HG03460 (cell line): ENCODE results near the gene THBS2.
"Not testable (repeated sequence)": the region's sequence is repeated elsewhere in the genome, so short reads cannot be mapped to it uniquely, and the experiment has no call there.

Experiments used
- ATAC-seq: cut with Tn5 transposase; IDR thresholded peaks from one replicate; pipeline ENCODE4 v1.9.1; 2021; ENCODE audit not compliant: unreplicated experiment

THBS2 gene

DNA sequence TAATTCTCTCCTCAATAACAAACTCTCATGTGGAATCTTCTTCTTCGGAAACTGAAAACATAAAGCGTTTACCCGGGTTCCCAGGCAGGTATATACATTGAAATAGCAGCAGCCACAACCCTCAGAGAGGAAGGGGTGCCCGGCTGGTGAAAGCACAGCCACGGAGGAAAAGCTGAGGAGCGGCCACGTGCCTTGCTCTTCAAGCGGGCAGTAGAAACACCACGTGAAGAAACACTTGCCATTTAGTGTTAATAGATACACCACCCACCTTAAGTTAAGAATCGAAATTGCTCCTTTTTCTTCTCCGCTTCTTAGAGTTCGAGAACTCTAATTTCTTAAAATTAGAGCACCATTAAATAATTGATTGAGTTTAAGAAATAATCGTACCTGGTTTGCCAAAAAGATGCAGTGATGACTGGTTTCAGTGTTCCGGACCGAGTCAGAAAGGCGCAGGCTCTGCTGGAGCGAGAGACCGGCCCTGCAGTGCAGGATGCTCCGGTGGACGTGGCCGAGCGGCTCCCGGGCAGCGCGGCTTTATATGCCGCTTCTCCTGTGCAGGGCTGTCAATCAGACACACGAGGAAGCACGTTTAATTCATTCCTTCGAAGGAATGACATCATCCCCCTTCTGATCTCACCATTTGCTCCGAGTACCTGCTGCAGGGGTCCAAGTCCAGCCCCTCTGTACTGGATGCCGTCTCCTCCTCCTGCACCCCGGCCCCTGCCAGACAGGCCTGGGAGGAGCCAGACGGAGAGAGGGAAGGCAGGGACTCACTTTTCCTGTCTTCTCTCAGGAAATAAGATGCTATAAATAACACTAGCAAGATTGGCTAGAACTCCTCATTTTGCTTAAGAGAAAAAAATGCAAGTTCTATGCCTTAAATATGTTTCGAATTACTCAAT is at the start of gene THBS2:
THBS2 (minus strand) TSS at position 510 of the 902 bp plus-strand sequence. CDS start 3,062 bp downstream, outside the sequence.
- ATAC-seq = no peak

DNA sequence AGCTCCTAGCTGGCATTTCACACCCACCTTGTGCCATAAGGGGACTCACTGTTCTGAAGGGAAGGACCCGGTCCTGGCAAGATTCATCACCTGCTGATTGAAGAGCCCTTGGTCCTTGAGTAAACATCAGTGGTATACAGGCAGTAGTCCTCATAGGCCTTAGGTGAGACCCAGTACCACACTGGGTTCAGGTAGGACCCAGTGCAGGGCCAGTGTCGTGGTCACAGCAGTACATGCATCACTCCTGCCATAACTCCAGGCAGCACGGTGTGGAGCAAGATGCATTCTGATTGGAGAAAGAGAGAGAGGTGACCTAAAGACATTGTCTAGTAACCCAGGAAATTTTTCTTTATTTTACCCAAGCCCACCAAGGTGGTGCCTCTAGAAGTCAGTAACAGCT is 49.1 kb upstream of the THBS2 start:
- ATAC-seq = no peak

GRCh38 chr6:169302255-169302654 is 48.6 kb upstream of the THBS2 start:
- no peak for ATAC-seq

- ATAC-seq = no peak
Observed at GRCh38 chr6:169300916-169301315, 47.3 kb upstream of the THBS2 start.

DNA sequence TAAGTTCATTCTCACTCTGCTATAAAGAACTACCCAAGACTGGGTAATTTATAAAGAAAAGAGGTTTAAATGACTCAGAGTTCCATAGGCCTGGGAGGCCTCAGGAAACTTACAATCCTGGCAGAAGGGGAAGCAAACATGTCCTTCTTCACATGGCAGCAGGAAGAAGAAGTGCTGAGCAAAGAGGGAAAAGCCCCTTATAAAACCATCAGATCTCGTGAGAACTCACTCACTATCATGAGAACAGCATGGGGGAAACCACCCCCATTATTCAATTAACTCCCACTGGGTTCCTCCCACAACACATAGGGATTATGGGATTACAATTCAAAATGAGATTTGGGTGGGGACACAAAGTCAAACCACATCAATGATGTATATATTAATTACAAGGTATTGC is 45.0 kb upstream of the THBS2 start:
- not testable (repeated sequence) for ATAC-seq

GRCh38 chr6:169296622-169297021 is 43.0 kb upstream of the THBS2 start:
- no peak for ATAC-seq

DNA sequence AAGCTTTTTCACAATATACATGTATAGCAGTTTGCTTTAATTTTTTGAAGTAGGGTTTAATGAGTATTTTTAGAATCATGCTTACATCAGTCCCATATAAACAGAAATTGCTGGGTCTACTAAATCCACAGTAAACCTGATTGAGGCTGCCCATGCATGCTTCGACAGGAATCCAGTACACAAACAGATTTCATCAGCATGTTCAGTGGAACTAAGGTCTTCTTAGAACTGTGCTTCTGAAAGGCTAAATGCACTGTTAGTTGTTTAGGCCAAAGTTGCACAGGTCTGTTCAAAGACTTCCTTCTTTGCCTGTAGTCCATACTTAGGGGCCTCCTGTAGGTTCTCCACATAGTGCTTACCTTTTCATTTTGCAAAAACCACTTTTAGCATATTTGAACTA is 42.5 kb upstream of the THBS2 start:
- ATAC-seq = no peak

DNA sequence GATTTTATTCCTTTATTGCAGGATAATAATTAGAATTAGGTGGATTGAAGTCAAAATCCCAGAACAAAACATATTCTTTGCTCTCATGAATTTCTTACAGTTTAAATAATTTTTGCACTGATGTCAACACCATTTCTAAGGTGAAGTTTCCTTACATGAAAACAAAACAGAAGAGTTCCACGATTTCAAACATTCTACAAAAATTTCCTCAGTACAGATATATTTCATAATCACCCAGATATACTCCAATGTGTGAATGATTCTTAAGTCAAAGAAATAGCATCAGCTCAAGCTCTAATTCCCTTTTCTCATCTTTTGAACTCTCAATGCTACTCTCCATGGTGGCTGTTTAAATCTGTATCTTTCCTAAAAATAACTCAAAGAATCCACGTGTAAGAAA is 39.5 kb upstream of the THBS2 start:
- ATAC-seq = no peak

DNA sequence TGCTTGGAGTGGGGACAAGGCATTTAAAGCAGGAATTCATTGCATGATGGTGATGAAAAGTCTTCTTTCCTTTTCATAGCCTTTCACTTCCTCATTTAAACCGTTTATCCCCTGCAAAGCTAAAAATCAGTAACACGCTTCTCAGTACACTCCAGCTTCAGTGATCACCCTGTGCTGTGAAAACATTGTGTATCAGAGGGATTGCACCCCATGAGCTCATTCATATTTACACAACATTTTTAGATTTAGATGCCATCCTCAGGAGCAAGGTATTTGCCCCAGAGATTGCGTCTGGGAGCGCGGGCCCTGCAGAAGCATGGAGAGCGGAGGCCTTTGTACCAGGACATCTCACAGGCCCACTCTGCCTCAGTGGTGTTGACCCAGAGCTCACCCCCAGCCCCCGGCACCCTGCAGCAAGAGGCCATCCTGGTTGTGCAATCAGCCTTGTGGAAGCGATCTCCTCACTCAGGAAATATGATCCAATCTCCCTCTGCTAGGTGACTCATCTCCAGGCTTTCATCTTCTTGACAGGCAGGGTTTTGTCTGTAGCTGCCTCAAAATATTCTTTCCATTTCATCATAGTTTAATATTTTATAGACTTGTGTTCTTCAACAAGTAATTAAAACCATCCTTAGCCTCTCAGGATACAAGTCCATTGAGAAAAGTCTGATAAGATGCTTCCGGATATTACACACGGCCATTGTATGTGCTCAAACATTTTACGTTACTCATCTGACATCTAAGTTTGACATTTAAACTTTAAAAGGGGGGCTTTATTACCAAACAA is 38.9 kb upstream of the THBS2 start:
- ATAC-seq = no peak

- ATAC-seq = no peak
Observed at GRCh38 chr6:169291646-169292337, 38.1 kb upstream of the THBS2 start.

DNA sequence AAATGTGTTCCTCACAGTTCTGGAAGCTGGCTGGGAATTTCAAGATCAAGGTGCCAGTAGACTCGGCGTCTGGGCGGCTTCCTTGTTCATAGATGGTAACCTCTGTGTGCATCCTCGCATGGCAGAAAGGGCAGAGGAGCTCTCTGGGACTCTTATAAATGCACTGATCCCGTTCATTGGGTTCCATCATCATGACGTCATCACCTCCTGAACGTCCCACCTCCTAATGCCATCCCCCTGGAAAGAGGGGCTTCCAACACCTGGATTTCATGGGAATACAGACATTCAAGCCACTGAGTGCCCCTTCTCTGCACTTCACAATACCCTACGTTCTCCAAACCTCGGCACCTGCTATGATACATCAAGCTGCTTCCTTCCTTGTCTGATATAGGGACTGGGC is 37.5 kb upstream of the THBS2 start:
- ATAC-seq = no peak

DNA sequence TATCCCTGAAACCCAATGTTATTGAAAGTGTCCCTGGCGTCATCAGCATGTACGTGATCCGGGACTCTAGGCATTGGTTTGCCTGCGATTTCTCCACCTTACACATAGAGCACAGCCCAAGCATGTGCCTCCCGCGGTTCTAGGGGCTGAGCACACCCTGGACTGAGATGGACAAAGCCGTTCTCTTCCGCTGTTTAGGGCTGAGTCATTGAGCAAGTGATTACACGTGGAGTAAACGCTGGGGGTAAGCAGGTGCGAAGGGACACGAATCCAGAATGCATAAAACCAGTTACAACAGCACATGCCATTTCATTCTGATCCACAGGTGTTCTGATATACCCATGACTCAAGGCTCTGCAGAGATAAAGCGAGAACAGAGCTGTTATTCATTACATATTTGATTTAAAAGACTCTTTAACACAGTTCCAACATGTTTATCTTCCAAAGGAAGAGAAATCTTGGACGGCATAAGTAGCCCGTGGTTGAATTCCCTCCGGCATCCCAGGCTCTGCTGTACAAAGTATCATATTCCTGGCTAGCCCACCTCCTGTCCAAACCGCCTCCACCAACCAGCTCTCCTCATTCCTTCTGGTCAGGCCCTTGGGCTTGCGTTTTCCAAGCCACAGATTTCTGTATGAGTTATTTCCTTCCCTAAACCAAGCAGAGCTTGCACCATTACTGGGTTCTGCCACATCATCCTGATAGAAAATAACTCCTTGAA is 36.1 kb upstream of the THBS2 start:
- no peak for ATAC-seq

DNA sequence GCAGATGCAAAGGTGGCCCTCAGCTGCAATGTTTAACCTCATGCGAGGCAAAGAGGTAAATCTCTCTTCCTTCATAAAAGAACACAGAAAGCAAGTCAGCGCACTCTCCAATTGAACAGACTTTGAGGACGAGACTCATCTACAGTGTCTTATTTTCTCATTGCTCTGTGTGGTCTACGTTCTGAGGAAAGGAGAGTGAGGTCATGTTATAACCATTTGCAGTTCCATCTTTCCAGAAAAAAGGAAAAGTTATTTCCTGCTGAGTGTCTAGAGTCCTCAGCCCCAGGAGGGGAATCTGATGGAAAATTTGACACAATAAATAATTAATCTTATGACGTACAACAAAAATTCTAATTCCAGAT is 35.6 kb upstream of the THBS2 start:
- ATAC-seq = no peak

DNA sequence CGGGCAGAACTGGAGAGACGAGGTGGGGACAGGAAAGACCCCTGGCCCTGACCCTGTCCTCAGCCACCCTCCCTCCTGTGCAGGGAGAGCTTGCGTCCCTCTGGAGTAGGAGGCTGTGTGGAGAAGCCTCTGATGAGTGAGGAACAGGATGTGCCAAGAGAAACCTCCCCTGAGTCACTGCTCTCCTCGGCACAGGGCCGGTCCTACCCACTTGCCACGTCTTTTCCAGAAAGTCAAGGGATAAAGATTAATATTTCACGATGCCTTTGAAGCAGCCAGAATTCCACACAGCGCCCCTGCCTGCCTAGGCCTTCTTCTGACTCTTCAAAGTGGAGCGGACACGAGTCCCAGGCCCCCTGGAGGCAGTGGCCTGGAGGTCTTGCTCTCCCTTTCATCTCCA is 34.9 kb upstream of the THBS2 start:
- ATAC-seq = no peak

GRCh38 chr6:169287675-169288074 is 34.0 kb upstream of the THBS2 start:
- ATAC-seq = no peak

GRCh38 chr6:169286961-169287360 is 33.3 kb upstream of the THBS2 start:
- ATAC-seq = no peak

- no peak for ATAC-seq
Observed at GRCh38 chr6:169285165-169285564, 31.5 kb upstream of the THBS2 start.

- ATAC-seq = no peak
Observed at GRCh38 chr6:169283924-169284323, 30.3 kb upstream of the THBS2 start.

GRCh38 chr6:169282043-169282442 is 28.4 kb upstream of the THBS2 start:
- no peak for ATAC-seq

- no peak for ATAC-seq
Observed at GRCh38 chr6:169277619-169278018, 24.0 kb upstream of the THBS2 start.

GRCh38 chr6:169274781-169275180 is 21.1 kb upstream of the THBS2 start:
- no peak for ATAC-seq
